ENCODE results near the gene CDK5RAP2.

- no peak for TF ChIP-seq GATA2 (IDR thresholded peaks at IDR 0.05; ENCODE audit: low read depth, low read length)
- TF ChIP-seq GATA3 (IDR thresholded peaks at IDR 0.05; ENCODE audit: low read depth, low read length) = no peak
Observed at GRCh38 chr9:120486347-120486746, 93.6 kb downstream of the CDK5RAP2 start.

All from SH-SY5Y (cell line).